ENCODE data around the gene DYDC1.

DYDC1 gene

DNA sequence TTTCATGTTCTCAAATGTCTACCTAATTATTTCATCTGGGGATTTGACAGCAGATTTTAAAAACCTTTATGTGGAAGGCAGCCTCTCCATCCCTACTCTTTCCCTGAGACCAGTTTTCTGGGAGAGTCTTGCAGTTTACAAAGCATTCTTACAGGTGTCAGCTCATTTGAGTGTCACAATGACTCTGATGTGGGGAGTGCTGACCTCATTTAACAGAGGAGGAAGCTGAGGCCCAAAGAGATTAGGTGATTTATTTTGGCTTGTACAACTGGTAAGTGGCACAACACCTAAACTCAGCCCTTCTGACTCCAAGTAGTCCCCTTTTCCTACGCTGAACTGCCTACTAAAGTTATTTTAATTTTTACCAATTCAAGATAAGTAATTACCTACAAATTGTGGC lies 33.8 kb downstream of the DYDC1 start:
- Histone ChIP-seq H3K27me3 (ENCODE audit: control insufficient read depth, low read length) (peaks cover 12% of the 10 kb centered on the region), H3K27ac (ENCODE audit: low read depth, low read length) (no peak overlapping the region), H3K4me3 (ENCODE audit: low read length) (no peak overlapping the region), H3K79me2 (ENCODE audit: control insufficient read depth, low read length) (no peaks in the 10 kb centered on the region), H3K9me3 (ENCODE audit: control insufficient read depth, insufficient read depth, low read length) (no peaks in the 10 kb centered on the region), H3K4me1 (ENCODE audit: control insufficient read depth, low read length) (no peaks in the 10 kb centered on the region), H3K36me3 (ENCODE audit: control insufficient read depth, low read length) (no peaks in the 10 kb centered on the region), H3K9me2 (replicated peaks; ENCODE audit: control insufficient read depth, low read length) (no peaks in the 10 kb centered on the region), H4K20me1 (ENCODE audit: control insufficient read depth, insufficient read depth, low read depth, low read length) (no peaks in the 10 kb centered on the region), H3F3A (ENCODE audit: control insufficient read depth, insufficient read depth) (no peaks in the 10 kb centered on the region), H3K4me2 (ENCODE audit: low read length) (no peak overlapping the region)
- TF ChIP-seq, protein P1, sequence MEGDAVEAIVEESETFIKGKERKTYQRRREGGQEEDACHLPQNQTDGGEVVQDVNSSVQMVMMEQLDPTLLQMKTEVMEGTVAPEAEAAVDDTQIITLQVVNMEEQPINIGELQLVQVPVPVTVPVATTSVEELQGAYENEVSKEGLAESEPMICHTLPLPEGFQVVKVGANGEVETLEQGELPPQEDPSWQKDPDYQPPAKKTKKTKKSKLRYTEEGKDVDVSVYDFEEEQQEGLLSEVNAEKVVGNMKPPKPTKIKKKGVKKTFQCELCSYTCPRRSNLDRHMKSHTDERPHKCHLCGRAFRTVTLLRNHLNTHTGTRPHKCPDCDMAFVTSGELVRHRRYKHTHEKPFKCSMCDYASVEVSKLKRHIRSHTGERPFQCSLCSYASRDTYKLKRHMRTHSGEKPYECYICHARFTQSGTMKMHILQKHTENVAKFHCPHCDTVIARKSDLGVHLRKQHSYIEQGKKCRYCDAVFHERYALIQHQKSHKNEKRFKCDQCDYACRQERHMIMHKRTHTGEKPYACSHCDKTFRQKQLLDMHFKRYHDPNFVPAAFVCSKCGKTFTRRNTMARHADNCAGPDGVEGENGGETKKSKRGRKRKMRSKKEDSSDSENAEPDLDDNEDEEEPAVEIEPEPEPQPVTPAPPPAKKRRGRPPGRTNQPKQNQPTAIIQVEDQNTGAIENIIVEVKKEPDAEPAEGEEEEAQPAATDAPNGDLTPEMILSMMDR (IDR thresholded peaks at IDR 0.05; ENCODE audit: low read depth, low read length, poor library complexity, severe bottlenecking), result no peak
- no peak for TF ChIP-seq EZH2phosphoT487 (IDR thresholded peaks at IDR 0.05; ENCODE audit: borderline replicate concordance, low read length)

DNA sequence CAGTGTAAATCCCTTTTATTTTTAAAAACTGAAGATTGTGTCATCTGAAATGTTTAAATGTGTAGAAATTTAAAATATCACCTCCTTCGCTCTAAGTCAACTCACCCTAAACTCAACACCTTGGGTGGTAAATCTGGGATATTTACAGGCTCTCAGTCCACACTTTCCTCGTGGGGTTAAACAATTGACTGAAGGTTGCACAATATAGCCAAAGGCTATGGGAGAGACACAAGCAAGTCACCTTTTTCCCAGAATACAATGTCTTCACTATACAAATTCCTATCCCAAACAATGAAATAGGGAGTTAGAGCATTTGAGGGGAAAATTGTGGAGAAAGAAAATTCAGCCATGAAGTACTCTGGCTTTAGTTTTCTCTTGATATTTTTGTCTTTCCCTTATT lies 34.4 kb downstream of the DYDC1 start:
- H3K9me3 ChIP-seq (ENCODE audit: control insufficient read depth, insufficient read depth, low read length), result no peaks in the 10 kb centered on the region
- TF ChIP-seq, protein P1 (IDR thresholded peaks at IDR 0.05; ENCODE audit: low read depth, low read length, poor library complexity, severe bottlenecking), result no peak
- H3K9me2 ChIP-seq (replicated peaks; ENCODE audit: control insufficient read depth, low read length), result no peaks in the 10 kb centered on the region
- H3K27me3 ChIP-seq (ENCODE audit: control insufficient read depth, low read length), result peaks cover 12% of the 10 kb centered on the region
- no peaks in the 10 kb centered on the region for H3F3A ChIP-seq (ENCODE audit: control insufficient read depth, insufficient read depth)
- no peak overlapping the region for H3K27ac ChIP-seq (ENCODE audit: low read depth, low read length)
- H4K20me1 ChIP-seq (ENCODE audit: control insufficient read depth, insufficient read depth, low read depth, low read length), result no peaks in the 10 kb centered on the region
- no peak overlapping the region for H3K4me2 ChIP-seq (ENCODE audit: low read length)
- H3K36me3 ChIP-seq (ENCODE audit: control insufficient read depth, low read length), result no peaks in the 10 kb centered on the region
- H3K79me2 ChIP-seq (ENCODE audit: control insufficient read depth, low read length), result no peaks in the 10 kb centered on the region
- H3K4me3 ChIP-seq (ENCODE audit: low read length), result no peak overlapping the region
- H3K4me1 ChIP-seq (ENCODE audit: control insufficient read depth, low read length), result no peaks in the 10 kb centered on the region

DNA sequence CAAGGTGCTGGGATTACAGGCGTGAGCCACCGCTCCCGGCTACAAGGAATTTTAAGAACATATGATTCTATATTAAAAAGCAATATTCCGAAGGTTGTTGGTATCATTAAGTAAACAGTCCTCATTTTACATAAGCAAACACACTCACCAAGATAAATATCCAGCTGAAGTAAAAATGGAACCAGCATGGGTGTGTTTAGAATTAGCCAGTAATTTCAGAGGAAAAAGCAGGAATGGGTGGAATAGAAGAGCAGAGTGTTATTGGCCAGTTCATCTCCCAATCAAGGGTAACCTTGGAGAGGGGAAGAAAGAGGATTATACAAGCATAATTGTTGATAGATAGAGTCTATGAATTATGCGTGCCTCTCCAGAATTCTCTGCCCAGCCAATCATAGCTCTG lies 35.4 kb downstream of the DYDC1 start:
- Histone ChIP-seq H4K20me1 (ENCODE audit: control insufficient read depth, insufficient read depth, low read depth, low read length) (no peaks in the 10 kb centered on the region), H3K9me2 (replicated peaks; ENCODE audit: control insufficient read depth, low read length) (no peaks in the 10 kb centered on the region), H3K27ac (ENCODE audit: low read depth, low read length) (no peak overlapping the region), H3K4me1 (ENCODE audit: control insufficient read depth, low read length) (no peaks in the 10 kb centered on the region), H3K9me3 (ENCODE audit: control insufficient read depth, insufficient read depth, low read length) (no peaks in the 10 kb centered on the region), H3F3A (ENCODE audit: control insufficient read depth, insufficient read depth) (no peaks in the 10 kb centered on the region), H3K4me2 (ENCODE audit: low read length) (no peak overlapping the region), H3K36me3 (ENCODE audit: control insufficient read depth, low read length) (no peaks in the 10 kb centered on the region), H3K79me2 (ENCODE audit: control insufficient read depth, low read length) (no peaks in the 10 kb centered on the region), H3K27me3 (ENCODE audit: control insufficient read depth, low read length) (peaks cover 12% of the 10 kb centered on the region), H3K4me3 (ENCODE audit: low read length) (no peak overlapping the region)
- no peak for TF ChIP-seq EZH2phosphoT487 (IDR thresholded peaks at IDR 0.05; ENCODE audit: borderline replicate concordance, low read length)
- TF ChIP-seq, protein P1 (IDR thresholded peaks at IDR 0.05; ENCODE audit: low read depth, low read length, poor library complexity, severe bottlenecking), result no peak

DNA sequence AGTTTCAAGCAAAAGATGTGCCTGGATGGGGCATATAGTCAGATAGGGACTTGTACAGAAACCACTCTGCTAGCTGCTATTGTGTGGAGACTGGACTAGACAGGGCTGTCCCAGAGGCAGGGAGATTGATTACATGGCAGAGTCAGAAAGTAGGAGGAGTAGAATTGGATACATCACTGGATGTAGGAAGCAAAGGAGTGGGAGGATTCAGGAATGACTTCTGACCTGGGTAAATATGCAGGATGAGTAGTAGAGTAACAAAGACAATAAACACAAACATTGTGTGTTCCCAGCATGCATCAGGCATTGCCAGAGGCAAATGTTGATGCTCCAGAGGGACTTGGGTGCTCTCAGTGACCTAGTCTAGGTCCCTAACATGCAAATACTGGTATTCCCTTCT lies 36.2 kb downstream of the DYDC1 start:
- Histone ChIP-seq H3K79me2 (ENCODE audit: control insufficient read depth, low read length) (no peaks in the 10 kb centered on the region), H4K20me1 (ENCODE audit: control insufficient read depth, insufficient read depth, low read depth, low read length) (no peaks in the 10 kb centered on the region), H3K4me2 (ENCODE audit: low read length) (no peak overlapping the region), H3K27me3 (ENCODE audit: control insufficient read depth, low read length) (peaks cover 12% of the 10 kb centered on the region), H3K4me3 (ENCODE audit: low read length) (no peak overlapping the region), H3K27ac (ENCODE audit: low read depth, low read length) (no peak overlapping the region), H3K9me2 (replicated peaks; ENCODE audit: control insufficient read depth, low read length) (no peaks in the 10 kb centered on the region), H3K36me3 (ENCODE audit: control insufficient read depth, low read length) (no peaks in the 10 kb centered on the region), H3K4me1 (ENCODE audit: control insufficient read depth, low read length) (no peaks in the 10 kb centered on the region), H3K9me3 (ENCODE audit: control insufficient read depth, insufficient read depth, low read length) (no peaks in the 10 kb centered on the region), H3F3A (ENCODE audit: control insufficient read depth, insufficient read depth) (no peaks in the 10 kb centered on the region)
- TF ChIP-seq, protein P1 (IDR thresholded peaks at IDR 0.05; ENCODE audit: low read depth, low read length, poor library complexity, severe bottlenecking), result no peak
